Hematopoietic multipotent progenitor cell treated with erythropoietin and hydrocortisone succinate and interleukin-3 and kit ligand, for 8 days (in vitro differentiated cells): ENCODE measurements around the gene SCGB1A1.
A peak's percentile ranks its signal among the peaks of the same experiment; 100 is the strongest.
"Not testable (repeated sequence)": the region's sequence is repeated elsewhere in the genome, so short reads cannot be mapped to it uniquely, and the experiment has no call there.

ENCODE experiments used
- DNase-seq: peaks from one replicate; pipeline ENCODE4 v3.0.0-alpha.2; 2015

Gene SCGB1A1

GRCh38 chr11:62423012-62423411 is 4.2 kb downstream of the SCGB1A1 start:
- DNase-seq, result no peak

GRCh38 chr11:62427630-62428233 is 8.9 kb downstream of the SCGB1A1 start:
- peak; percentile 61 for DNase-seq

- no peak for DNase-seq
These were observed 10.2 kb downstream of the SCGB1A1 start for GRCh38 chr11:62428871-62429560.

GRCh38 chr11:62430425-62430824 is 11.6 kb downstream of the SCGB1A1 start:
- DNase-seq, result no peak

- DNase-seq, result no peak
These were observed 12.5 kb downstream of the SCGB1A1 start for GRCh38 chr11:62431171-62431901.

GRCh38 chr11:62432695-62433094 is 13.9 kb downstream of the SCGB1A1 start:
- DNase-seq, result no peak

GRCh38 chr11:62433141-62433903 is 14.5 kb downstream of the SCGB1A1 start:
- DNase-seq, result no peak

- DNase-seq, result peak; percentile 19
These were observed 15.1 kb downstream of the SCGB1A1 start for GRCh38 chr11:62433904-62434276.

GRCh38 chr11:62435846-62436660 is 17.2 kb downstream of the SCGB1A1 start:
- peak; percentile 42 for DNase-seq

GRCh38 chr11:62437616-62438015 is 18.8 kb downstream of the SCGB1A1 start:
- no peak for DNase-seq

- DNase-seq, result no peak
These were observed 19.8 kb downstream of the SCGB1A1 start for GRCh38 chr11:62438641-62439040.

- no peak for DNase-seq
These were observed 21.2 kb downstream of the SCGB1A1 start for GRCh38 chr11:62439785-62440602.

- no peak for DNase-seq
These were observed 24.8 kb downstream of the SCGB1A1 start for GRCh38 chr11:62443390-62444235.

GRCh38 chr11:62444236-62444833 is 25.5 kb downstream of the SCGB1A1 start:
- DNase-seq, result peak; percentile 79

- no peak for DNase-seq
These were observed 26.0 kb downstream of the SCGB1A1 start for GRCh38 chr11:62444835-62445234.

- DNase-seq, result no peak
These were observed 26.5 kb downstream of the SCGB1A1 start for GRCh38 chr11:62445314-62445740.

GRCh38 chr11:62446091-62446490 is 27.3 kb downstream of the SCGB1A1 start:
- no peak for DNase-seq

GRCh38 chr11:62449451-62449851 is 30.6 kb downstream of the SCGB1A1 start:
- DNase-seq, result no peak

- not testable (repeated sequence) for DNase-seq
These were observed 31.1 kb downstream of the SCGB1A1 start for GRCh38 chr11:62449912-62450311.
